ENCODE data around the gene GRAMD2B.

GRAMD2B gene

GRCh38 chr5:126444137-126444536 lies 20.9 kb downstream of the GRAMD2B start:
- H3K4me1 ChIP-seq (ENCODE audit: insufficient read depth, low read length) = peaks cover 2% of the 10 kb centered on the region
- H3K27me3 ChIP-seq (ENCODE audit: insufficient read depth, low read length) = no peaks in the 10 kb centered on the region
- H3K36me3 ChIP-seq (ENCODE audit: insufficient read depth, low read length) = no peaks in the 10 kb centered on the region
- H3K4me3 ChIP-seq (ENCODE audit: low read length) = no peak overlapping the region
- H2AFZ ChIP-seq (ENCODE audit: low read depth, low read length) = no peak overlapping the region
- no peaks in the 10 kb centered on the region for H3K9me3 ChIP-seq (ENCODE audit: low read length)

GRCh38 chr5:126445502-126446174 lies 22.4 kb downstream of the GRAMD2B start:
- Histone ChIP-seq H3K4me1 (ENCODE audit: insufficient read depth, low read length) (peaks cover 2% of the 10 kb centered on the region), H2AFZ (ENCODE audit: low read depth, low read length) (no peak overlapping the region), H3K9me3 (ENCODE audit: low read length) (no peaks in the 10 kb centered on the region), H3K27me3 (ENCODE audit: insufficient read depth, low read length) (no peaks in the 10 kb centered on the region), H3K4me3 (ENCODE audit: low read length) (no peak overlapping the region), H3K36me3 (ENCODE audit: insufficient read depth, low read length) (no peaks in the 10 kb centered on the region)

- Histone ChIP-seq H3K36me3 (ENCODE audit: insufficient read depth, low read length) (no peaks in the 10 kb centered on the region), H3K4me3 (ENCODE audit: low read length) (no peak overlapping the region), H3K27me3 (ENCODE audit: insufficient read depth, low read length) (no peaks in the 10 kb centered on the region), H3K4me1 (ENCODE audit: insufficient read depth, low read length) (peaks cover 2% of the 10 kb centered on the region), H2AFZ (ENCODE audit: low read depth, low read length) (no peak overlapping the region), H3K9me3 (ENCODE audit: low read length) (no peaks in the 10 kb centered on the region)
Measured at GRCh38 chr5:126446498-126447224, 23.5 kb downstream of the GRAMD2B start.

- Histone ChIP-seq H3K9me3 (ENCODE audit: low read length) (no peaks in the 10 kb centered on the region), H3K36me3 (ENCODE audit: insufficient read depth, low read length) (no peaks in the 10 kb centered on the region)
Measured at GRCh38 chr5:126448720-126449119, 25.5 kb downstream of the GRAMD2B start.

GRCh38 chr5:126449751-126450271 lies 26.6 kb downstream of the GRAMD2B start:
- Histone ChIP-seq H3K36me3 (ENCODE audit: insufficient read depth, low read length) (no peaks in the 10 kb centered on the region), H3K27me3 (ENCODE audit: insufficient read depth, low read length) (no peaks in the 10 kb centered on the region), H3K4me1 (ENCODE audit: insufficient read depth, low read length) (no peaks in the 10 kb centered on the region), H3K4me3 (ENCODE audit: low read length) (no peak overlapping the region), H3K9me3 (ENCODE audit: low read length) (no peaks in the 10 kb centered on the region), H2AFZ (ENCODE audit: low read depth, low read length) (no peak overlapping the region)

More at GRCh38 chr5:126448720-126449119, 25.5 kb downstream of the GRAMD2B start:
- Histone ChIP-seq H3K4me3 (ENCODE audit: low read length) (no peak overlapping the region), H2AFZ (ENCODE audit: low read depth, low read length) (no peak overlapping the region), H3K4me1 (ENCODE audit: insufficient read depth, low read length) (no peaks in the 10 kb centered on the region), H3K27me3 (ENCODE audit: insufficient read depth, low read length) (no peaks in the 10 kb centered on the region)

GRCh38 chr5:126450346-126450745 lies 27.1 kb downstream of the GRAMD2B start:
- H3K9me3 ChIP-seq (ENCODE audit: low read length) = no peaks in the 10 kb centered on the region

GRCh38 chr5:126450907-126451306 lies 27.7 kb downstream of the GRAMD2B start:
- H2AFZ ChIP-seq (ENCODE audit: low read depth, low read length) = no peak overlapping the region
- H3K9me3 ChIP-seq (ENCODE audit: low read length) = no peaks in the 10 kb centered on the region
- H3K4me3 ChIP-seq (ENCODE audit: low read length) = no peak overlapping the region
- no peaks in the 10 kb centered on the region for H3K36me3 ChIP-seq (ENCODE audit: insufficient read depth, low read length)
- H3K27me3 ChIP-seq (ENCODE audit: insufficient read depth, low read length) = no peaks in the 10 kb centered on the region
- peaks cover 3% of the 10 kb centered on the region for H3K4me1 ChIP-seq (ENCODE audit: insufficient read depth, low read length)

More at GRCh38 chr5:126450346-126450745, 27.1 kb downstream of the GRAMD2B start:
- H3K36me3 ChIP-seq (ENCODE audit: insufficient read depth, low read length) = no peaks in the 10 kb centered on the region
- no peak overlapping the region for H2AFZ ChIP-seq (ENCODE audit: low read depth, low read length)
- H3K4me1 ChIP-seq (ENCODE audit: insufficient read depth, low read length) = peaks cover 2% of the 10 kb centered on the region
- H3K4me3 ChIP-seq (ENCODE audit: low read length) = no peak overlapping the region
- H3K27me3 ChIP-seq (ENCODE audit: insufficient read depth, low read length) = no peaks in the 10 kb centered on the region

- Histone ChIP-seq H3K4me3 (ENCODE audit: low read length) (no peak overlapping the region), H3K27me3 (ENCODE audit: insufficient read depth, low read length) (no peaks in the 10 kb centered on the region), H3K36me3 (ENCODE audit: insufficient read depth, low read length) (no peaks in the 10 kb centered on the region), H2AFZ (ENCODE audit: low read depth, low read length) (no peak overlapping the region), H3K4me1 (ENCODE audit: insufficient read depth, low read length) (peaks cover 3% of the 10 kb centered on the region), H3K9me3 (ENCODE audit: low read length) (no peaks in the 10 kb centered on the region)
Measured at GRCh38 chr5:126452477-126452876, 29.3 kb downstream of the GRAMD2B start.

- H2AFZ ChIP-seq (ENCODE audit: low read depth, low read length) = no peak overlapping the region
- H3K4me3 ChIP-seq (ENCODE audit: low read length) = no peak overlapping the region
- H3K9me3 ChIP-seq (ENCODE audit: low read length) = no peaks in the 10 kb centered on the region
- H3K36me3 ChIP-seq (ENCODE audit: insufficient read depth, low read length) = no peaks in the 10 kb centered on the region
- H3K4me1 ChIP-seq (ENCODE audit: insufficient read depth, low read length) = peaks cover 3% of the 10 kb centered on the region
- no peaks in the 10 kb centered on the region for H3K27me3 ChIP-seq (ENCODE audit: insufficient read depth, low read length)
Measured at GRCh38 chr5:126454081-126454480, 30.9 kb downstream of the GRAMD2B start.

GRCh38 chr5:126454535-126454934 lies 31.3 kb downstream of the GRAMD2B start:
- Histone ChIP-seq H3K27me3 (ENCODE audit: insufficient read depth, low read length) (no peaks in the 10 kb centered on the region), H3K36me3 (ENCODE audit: insufficient read depth, low read length) (no peaks in the 10 kb centered on the region), H3K4me3 (ENCODE audit: low read length) (no peak overlapping the region), H2AFZ (ENCODE audit: low read depth, low read length) (no peak overlapping the region), H3K4me1 (ENCODE audit: insufficient read depth, low read length) (peaks cover 3% of the 10 kb centered on the region), H3K9me3 (ENCODE audit: low read length) (no peaks in the 10 kb centered on the region)

GRCh38 chr5:126455264-126455663 lies 32.1 kb downstream of the GRAMD2B start:
- Histone ChIP-seq H3K4me1 (ENCODE audit: insufficient read depth, low read length) (peaks cover 3% of the 10 kb centered on the region), H3K27me3 (ENCODE audit: insufficient read depth, low read length) (no peaks in the 10 kb centered on the region), H3K4me3 (ENCODE audit: low read length) (no peak overlapping the region), H3K36me3 (ENCODE audit: insufficient read depth, low read length) (no peaks in the 10 kb centered on the region), H3K9me3 (ENCODE audit: low read length) (no peaks in the 10 kb centered on the region), H2AFZ (ENCODE audit: low read depth, low read length) (no peak overlapping the region)

- Histone ChIP-seq H3K9me3 (ENCODE audit: low read length) (no peaks in the 10 kb centered on the region), H3K4me3 (ENCODE audit: low read length) (no peak overlapping the region), H3K4me1 (ENCODE audit: insufficient read depth, low read length) (peaks cover 3% of the 10 kb centered on the region), H3K27me3 (ENCODE audit: insufficient read depth, low read length) (no peaks in the 10 kb centered on the region), H2AFZ (ENCODE audit: low read depth, low read length) (no peak overlapping the region), H3K36me3 (ENCODE audit: insufficient read depth, low read length) (no peaks in the 10 kb centered on the region)
Measured at GRCh38 chr5:126455728-126456127, 32.5 kb downstream of the GRAMD2B start.

GRCh38 chr5:126456217-126456820 lies 33.1 kb downstream of the GRAMD2B start:
- no peaks in the 10 kb centered on the region for H3K27me3 ChIP-seq (ENCODE audit: insufficient read depth, low read length)
- H3K9me3 ChIP-seq (ENCODE audit: low read length) = no peaks in the 10 kb centered on the region
- no peak overlapping the region for H2AFZ ChIP-seq (ENCODE audit: low read depth, low read length)
- peaks cover 3% of the 10 kb centered on the region for H3K4me1 ChIP-seq (ENCODE audit: insufficient read depth, low read length)
- no peak overlapping the region for H3K4me3 ChIP-seq (ENCODE audit: low read length)
- no peaks in the 10 kb centered on the region for H3K36me3 ChIP-seq (ENCODE audit: insufficient read depth, low read length)
